ENCODE measurements around the gene DTL. TPM values are rescaled to one million over a fixed set of nuclear protein-coding genes. Genes with fewer than 3 reads are reported as not detected.

Gene DTL
- total and polyA plus RNA-seq, 2 of the 13 experiments (the other 11 are each of a cell fraction or from before 2014, with no cell fraction given): 10.4 to 32.8 TPM

DNA sequence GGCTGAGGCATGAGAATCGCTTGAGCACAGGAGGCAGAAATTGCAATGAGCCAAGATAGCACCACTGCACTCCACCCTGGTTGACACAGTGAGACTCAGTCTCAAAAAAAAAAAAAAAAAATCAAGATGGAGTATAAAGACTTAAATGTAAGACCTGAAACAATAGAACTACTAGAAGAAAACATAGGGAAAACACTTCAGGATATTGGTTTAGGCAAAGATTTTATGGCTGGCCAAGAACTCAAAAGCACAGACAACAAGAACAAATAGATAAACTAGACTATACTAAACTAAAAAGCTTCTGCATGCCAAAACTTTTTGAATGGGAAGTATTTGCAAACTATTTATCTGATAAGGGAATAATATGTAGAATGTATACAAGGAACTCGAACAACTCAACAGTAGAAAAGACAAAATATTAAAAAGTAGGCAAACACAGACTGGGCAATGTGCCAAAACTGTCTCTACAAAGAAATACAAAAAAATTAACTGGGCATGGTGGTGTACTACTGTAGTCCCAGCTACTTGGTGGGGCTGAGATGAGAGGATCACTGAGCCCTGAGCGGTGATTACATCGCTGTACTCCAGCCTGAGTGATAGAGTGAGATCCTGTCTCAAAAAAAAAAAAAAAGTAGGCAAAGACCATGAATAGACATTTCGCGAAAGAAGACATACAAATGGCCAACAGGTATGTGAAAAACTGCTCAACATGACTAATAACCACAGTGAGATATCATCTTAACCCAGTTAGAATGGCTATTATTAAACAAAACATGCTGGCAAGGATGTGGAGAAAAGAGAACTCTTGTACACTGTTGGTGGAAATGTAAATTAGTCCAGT is 25.3 kb downstream of the DTL start:
- Histone ChIP-seq H3K36me3 (replicated peaks in 1 of 2; ENCODE audit: control insufficient read depth in 1 of 2, insufficient read depth in 2 of 2, low read length in 2 of 2) (peaks cover 0 to 31% of the 10 kb centered on the region in 2 experiments; a peak in 2 of 5 replicates), H3K27ac (ENCODE audit: extremely low read length, insufficient read depth, low read length) (no peak overlapping the region), H3K4me2 (ENCODE audit: low read depth, low read length) (no peak overlapping the region), H3K4me3 (replicated peaks in 1 of 3; ENCODE audit: insufficient read depth in 1 of 3, low read depth in 2 of 3, low read length in 3 of 3) (no peak overlapping the region), H4K20me1 (ENCODE audit: insufficient read depth, low read length) (no peaks in the 10 kb centered on the region; the same call in 1 of the 2 replicates), H3K9ac (ENCODE audit: insufficient read depth, low read depth, low read length) (no peak overlapping the region), H3K4me1 (ENCODE audit: insufficient read depth, low read length) (no peaks in the 10 kb centered on the region), H2AFZ (ENCODE audit: low read length) (no peak overlapping the region), H3K79me2 (ENCODE audit: insufficient read depth, low read length) (no peaks in the 10 kb centered on the region), H3K9me3 (ENCODE audit: low read length) (no peaks in the 10 kb centered on the region), H3K27me3 (ENCODE audit: control insufficient read depth in 1 of 2, insufficient read depth in 2 of 2, low read length in 2 of 2) (no peaks in the 10 kb centered on the region)
- TF ChIP-seq ZNF619 (CRISPR knock-in tag; IDR thresholded peaks at IDR 0.05) (no peak), ZNF549 (CRISPR knock-in tag; IDR thresholded peaks at IDR 0.05) (no peak), HIVEP1 (CRISPR knock-in tag; IDR thresholded peaks at IDR 0.05) (no peak), RBM22 (optimal IDR thresholded peaks at IDR 0.05; ENCODE audit: low read length) (no peak), NAIF1 (CRISPR knock-in tag; IDR thresholded peaks at IDR 0.05; ENCODE audit: borderline replicate concordance) (no peak), HHEX (CRISPR knock-in tag; IDR thresholded peaks at IDR 0.05) (no peak), NONO (IDR thresholded peaks at IDR 0.05) (no peak), NONO (CRISPR knock-in tag; conservative IDR thresholded peaks at IDR 0.05) (no peak)
- intact Hi-C loops (cut with micrococcal nuclease; ENCODE audit: unreplicated experiment): no loop called here
- POLR2A ChIA-PET: interaction anchor here (0.7 kb wide), 1 partner anchor 11 kb away, joined by 3 read pairs; no protein-coding TSS in a partner anchor
- ATAC-seq: no peak
- 80% methylated on average over 6 of the region's 6 CpGs for WGBS (ENCODE audit: low lambda C conversion rate)
- CTCF ChIA-PET (ENCODE audit: low intra/inter-chr PET ratio, low total read pairs): interaction anchor here (2.6 to 2.9 kb wide), 2 partner anchors 307 to 395 kb away, joined by 12 to 22 read pairs; no protein-coding TSS in a partner anchor
- BruUV-seq (replicated peaks): no TSS peak
- DNase-seq (ENCODE audit: low spot score): no peak
- in situ Hi-C loops (cut with HindIII; ENCODE audit: extremely low pct_ligation_motif_present, low pct_unique_long_range_greater_than_20kb): loop anchor here (5.0 kb wide), 1 partner anchor 396 kb away; no protein-coding TSS in a partner anchor
- no peak for FAIRE-seq

All from HepG2 (cell line).